Endothelial cell of umbilical vein (primary cell): ENCODE measurements around the gene ZEB1. TPM values are rescaled to one million over a fixed set of nuclear protein-coding genes. Genes with fewer than 3 reads are reported as not detected.
"Not testable (repeated sequence)": the region's sequence is repeated elsewhere in the genome, so short reads cannot be mapped to it uniquely, and the experiment has no call there.

Experiments
- BruUV-seq: library from RNA; stranded (reverse); fragments of 400-500 nt; replicated peaks from 2 replicates; lab custom pipeline; 2021; lab: Mats Ljungman, UMichigan
- CTCF ChIA-PET: fragments of 300-600, 350-600 bp; sonication (Branson Sonifier 250); formaldehyde crosslinking; loops from one replicate; lab custom pipeline; 2021; ENCODE audit warnings: antibody characterized with exemption, inconsistent platforms; lab: Charles Lee
- POLR2A ChIA-PET: fragments of 300-600, 350-600 bp; sonication (Branson Sonifier 250); formaldehyde crosslinking; loops from one replicate; lab custom pipeline; 2021; ENCODE audit warnings: antibody characterized with exemption, inconsistent platforms; lab: Charles Lee
- DNase-seq: peaks from one replicate; pipeline ENCODE4 v3.0.0-alpha.2; 2011; ENCODE audit warnings: low read depth, low spot score
- FAIRE-seq: peaks from 2 replicates; lab custom pipeline; 2011; peaks lifted over from hg19 to GRCh38; lab: Jason Lieb, UNC
- H2AFZ ChIP-seq: 2 replicates; pipeline ENCODE4 v1.6.0; 2012; ENCODE audit warnings: low read depth, low read length, control low read depth, inconsistent platforms
- H3K27ac ChIP-seq: 2 replicates; pipeline ENCODE4 v1.5.1; 2011; ENCODE audit warnings: low read depth, mild to moderate bottlenecking, control low read depth, low read length, moderate library complexity; ENCODE audit not compliant: insufficient read depth
- H3K27me3 ChIP-seq, 2 experiments: 2 replicates each; pipeline versions ENCODE4 v1.6.0 to v1.6.1; 2011; ENCODE audit warnings: low read length in 2 of 2, mixed read lengths in 1 of 2; ENCODE audit not compliant: control insufficient read depth in 2 of 2, insufficient read depth in 2 of 2
- H3K36me3 ChIP-seq, 2 experiments: 2 replicates in 1 of 2; 3 replicates in 1 of 2; pipeline ENCODE4 v1.5.1; 2011; ENCODE audit warnings: low read length in 2 of 2, mild to moderate bottlenecking in 1 of 2, moderate library complexity in 1 of 2; ENCODE audit not compliant: control insufficient read depth in 2 of 2, insufficient read depth in 2 of 2; ENCODE audit errors: extremely low read depth in 1 of 2
- H3K4me1 ChIP-seq: 3 replicates; pipeline ENCODE4 v1.5.1; 2011; ENCODE audit warnings: mild to moderate bottlenecking, low read length; ENCODE audit not compliant: control insufficient read depth, insufficient read depth; ENCODE audit errors: extremely low read depth
- H3K4me2 ChIP-seq: 2 replicates; pipeline ENCODE4 v1.6.1; 2011; ENCODE audit warnings: low read length, control low read depth, mixed read lengths; ENCODE audit not compliant: insufficient read depth
- H3K4me3 ChIP-seq, 3 experiments: fragments of 200-600 bp in 1 of 3; sonication (generic), shearing (Covaris generic) in 1 of 3; replicated peaks in 1 of 3; 2 replicates each; pipeline ENCODE4 v1.5.1; 2011 to 2016; ENCODE audit warnings: control low read depth in 3 of 3, low read length in 3 of 3, mild to moderate bottlenecking in 2 of 3, inconsistent platforms in 1 of 3, low read depth in 1 of 3, moderate library complexity in 1 of 3; ENCODE audit not compliant: insufficient read depth in 1 of 3
- H3K79me2 ChIP-seq: 2 replicates; pipeline ENCODE4 v1.6.0; 2012; ENCODE audit warnings: low read length, inconsistent platforms; ENCODE audit not compliant: control insufficient read depth, insufficient read depth
- H3K9ac ChIP-seq: replicated peaks from 2 replicates; pipeline ENCODE3; 2011; ENCODE audit warnings: low read length, control low read depth; ENCODE audit not compliant: insufficient read depth; ENCODE audit errors: extremely low read depth
- H3K9me1 ChIP-seq: replicated peaks from 3 replicates; pipeline ENCODE4 v1.6.0; 2011; ENCODE audit warnings: mild to moderate bottlenecking, low read length; ENCODE audit not compliant: control insufficient read depth, insufficient read depth; ENCODE audit errors: extremely low read depth
- H3K9me3 ChIP-seq: replicated peaks from 2 replicates; pipeline ENCODE4 v1.5.1; 2012; ENCODE audit warnings: low read length, inconsistent platforms; ENCODE audit not compliant: control insufficient read depth, insufficient read depth
- H4K20me1 ChIP-seq: replicated peaks from 2 replicates; pipeline ENCODE3; 2011; ENCODE audit warnings: mild to moderate bottlenecking, low read length; ENCODE audit not compliant: control insufficient read depth, insufficient read depth; ENCODE audit errors: extremely low read depth
- CTCF ChIP-seq, 2 donors: IDR thresholded peaks; 1 replicate in 1 of 2; 2 replicates in 1 of 2; pipeline ENCODE4 v1.5.1; 2011; ENCODE audit warnings: low read length in 2 of 2, mild to moderate bottlenecking in 2 of 2, moderate library complexity in 2 of 2, control low read depth in 1 of 2, inconsistent platforms in 1 of 2, low read depth in 1 of 2; ENCODE audit not compliant: insufficient read depth in 1 of 2; ENCODE audit errors: extremely low read depth in 1 of 2
- EZH2 ChIP-seq: IDR thresholded peaks from 2 replicates; pipeline ENCODE4 v1.6.1; 2012; ENCODE audit warnings: borderline replicate concordance, low read depth, mild to moderate bottlenecking, moderate library complexity, low read length, inconsistent platforms; ENCODE audit not compliant: severe bottlenecking
- FOS ChIP-seq: IDR thresholded peaks from 2 replicates; pipeline ENCODE4 v1.6.1; 2011; ENCODE audit warnings: mild to moderate bottlenecking, low read length, moderate library complexity, borderline replicate concordance; ENCODE audit not compliant: insufficient read depth
- GATA2 ChIP-seq: IDR thresholded peaks from 2 replicates; pipeline ENCODE4 v1.7.0; 2011; ENCODE audit warnings: low read depth, mild to moderate bottlenecking, moderate library complexity, mixed read lengths, low read length; ENCODE audit not compliant: insufficient read length, insufficient read depth
- JUN ChIP-seq: IDR thresholded peaks from 2 replicates; pipeline ENCODE4 v1.6.1; 2011; ENCODE audit warnings: borderline replicate concordance, low read depth; ENCODE audit not compliant: insufficient read length, insufficient read depth
- MAX ChIP-seq: IDR thresholded peaks from 2 replicates; pipeline ENCODE4 v1.6.1; 2011; ENCODE audit not compliant: insufficient read depth, insufficient read length
- MYC ChIP-seq: IDR thresholded peaks from one replicate; pipeline ENCODE4 v1.6.1; 2011; ENCODE audit warnings: mild to moderate bottlenecking, low read depth, low read length
- POLR2A ChIP-seq: IDR thresholded peaks from 2 replicates; pipeline ENCODE4 v1.6.1; 2012; ENCODE audit warnings: low read depth, mild to moderate bottlenecking, control low read depth, low read length
- POLR2AphosphoS5 ChIP-seq: IDR thresholded peaks from 2 replicates; pipeline ENCODE4 v1.6.1; 2012; ENCODE audit warnings: low read depth, mild to moderate bottlenecking, control low read depth, low read length, moderate library complexity; ENCODE audit not compliant: insufficient read depth
- dilution Hi-C: fragments of 300-500 bp; cut with MboI; formaldehyde crosslinking; loops from one replicate; pipeline ENCODE4 v1.15.0; 2019; ENCODE audit warnings: low sequenced_read_pairs; ENCODE audit not compliant: extremely low pct_ligation_motif_present
- intact Hi-C: fragments of 100-400 bp; cut with micrococcal nuclease; formaldehyde crosslinking; loops from one replicate; pipeline ENCODE4 v1.10.0; 2022
- polyA plus RNA-seq, 4 experiments: library from polyadenylated mRNA; depleted of rRNA in 3 of 4; stranded (reverse) in 3 of 4; unstranded in 1 of 4; fragments of >200 nt; gene quantifications; 2 replicates each; pipeline versions ENCODE4 v1.2.1 to v1.2.3, GENCODE V29; 2011 to 2012; ENCODE audit warnings: missing spikeins in 1 of 4
- total RNA-seq: library from RNA; stranded (reverse); gene quantifications from 2 replicates; pipeline ENCODE4 v1.2.3, GENCODE V29; 2021

ZEB1 gene
- total and polyA plus RNA-seq, 2 donors (not counting 3 experiments of a cell fraction or from before 2014, with no cell fraction given), result 19.8 to 130 TPM

DNA sequence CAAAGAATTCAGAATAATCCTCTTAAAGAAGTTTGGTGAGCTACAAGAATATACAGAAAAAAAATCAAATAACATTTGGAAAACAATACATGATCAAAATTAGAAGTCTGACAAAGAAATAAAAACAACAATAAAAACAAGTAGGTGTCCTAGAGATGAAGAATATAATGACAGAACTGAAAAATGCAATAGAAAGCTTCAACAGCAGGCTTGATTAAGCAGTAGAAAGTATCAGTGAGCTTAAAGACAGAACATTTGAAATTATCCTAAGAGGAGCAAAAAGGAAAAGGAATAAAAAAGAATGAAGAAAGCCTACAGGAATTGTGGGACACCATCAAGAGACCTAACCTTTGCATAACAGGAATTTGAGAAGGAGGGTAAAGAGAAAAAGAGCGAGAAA, 238.8 kb downstream of the ZEB1 start:
- intact Hi-C loops (no loop called here), dilution Hi-C loops (no loop called here)
- H3K4me3 ChIP-seq, result no peak overlapping the region
- no peaks in the 10 kb centered on the region for H3K4me1 ChIP-seq
- H3K36me3 ChIP-seq, result no peaks in the 10 kb centered on the region
- no peaks in the 10 kb centered on the region for H4K20me1 ChIP-seq
- CTCF ChIA-PET, result interaction anchor here (0.9 to 1.0 kb wide), 2 partner anchors 18 to 22 kb away, joined by 3 read pairs; no protein-coding TSS in a partner anchor
- no peaks in the 10 kb centered on the region for H3K9me1 ChIP-seq
- H3K27ac ChIP-seq, result no peak overlapping the region
- TF ChIP-seq GATA2 (no peak), JUN (no peak), CTCF (IDR thresholded peaks at IDR 0.05; ENCODE audit: extremely low read depth in 1 of 2, insufficient read depth in 1 of 2, low read depth in 1 of 2, low read length in 2 of 2) (no peak), MYC (no peak), POLR2A (no peak), EZH2 (no peak), FOS (no peak), POLR2AphosphoS5 (no peak), MAX (no peak)
- no peak overlapping the region for H3K4me2 ChIP-seq
- no peaks in the 10 kb centered on the region for H3K79me2 ChIP-seq
- H3K9me3 ChIP-seq, result no peaks in the 10 kb centered on the region
- H3K9ac ChIP-seq, result no peak overlapping the region
- H2AFZ ChIP-seq, result no peak overlapping the region
- DNase-seq (no peak), FAIRE-seq (no peak)
- BruUV-seq, result no TSS peak
- H3K27me3 ChIP-seq, result peaks cover 8 to 9% of the 10 kb centered on the region in 2 experiments
- POLR2A ChIA-PET, result no interaction called here

DNA sequence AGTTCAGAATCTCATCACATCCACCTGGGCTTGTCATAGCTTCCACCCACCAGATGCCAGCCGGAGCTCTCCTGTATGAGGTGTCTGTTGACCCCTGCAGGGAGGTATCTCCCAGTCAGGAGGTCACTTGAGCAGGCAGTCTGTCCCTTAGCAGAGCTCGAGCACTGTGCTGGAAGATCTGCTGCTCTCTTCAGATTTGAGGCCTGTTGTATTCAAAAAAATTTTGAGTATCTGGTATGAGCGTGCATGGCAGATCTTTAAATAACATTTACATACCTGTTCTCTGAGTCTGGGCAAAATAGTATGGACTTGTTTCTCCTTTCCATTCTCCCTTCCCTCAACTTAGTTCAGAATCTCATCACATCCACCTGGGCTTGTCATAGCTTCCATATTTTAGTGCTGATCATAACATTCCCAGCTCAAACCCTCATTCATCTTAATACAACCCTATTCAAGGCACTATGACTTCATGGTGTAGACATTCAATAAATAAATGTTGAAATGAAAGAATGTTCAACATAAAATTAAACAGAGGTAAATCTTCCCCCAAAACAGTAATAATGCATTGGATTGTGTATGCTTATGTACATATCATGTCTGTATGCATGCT, 249.3 kb downstream of the ZEB1 start:
- H4K20me1 ChIP-seq, BruUV-seq, H3K27ac ChIP-seq, H3K9me1 ChIP-seq, H2AFZ ChIP-seq, H3K9ac ChIP-seq, H3K4me2 ChIP-seq, H3K27me3 ChIP-seq, H3K79me2 ChIP-seq, CTCF ChIA-PET, H3K9me3 ChIP-seq, POLR2A ChIA-PET, DNase-seq, FAIRE-seq, dilution Hi-C loops, H3K4me3 ChIP-seq, H3K36me3 ChIP-seq, H3K4me1 ChIP-seq, intact Hi-C loops: not testable (repeated sequence)
